Colonic mucosa (tissue), 4 donors: Measurements from ENCODE around the gene PDZD2. TPM values are rescaled to one million over a fixed set of nuclear protein-coding genes. Genes with fewer than 3 reads are reported as not detected.

Source experiments
- DNase-seq: peaks from one replicate; pipeline ENCODE4 v3.0.0-alpha.2; 2020
- H3K27ac ChIP-seq: fragments of 200-600 bp; one replicate; pipeline ENCODE4 v1.8.0; 2021
- H3K27me3 ChIP-seq: fragments of 200-600 bp; one replicate; pipeline ENCODE4 v1.8.0; 2021
- H3K36me3 ChIP-seq: fragments of 200-600 bp; one replicate; pipeline ENCODE4 v1.8.0; 2021
- H3K4me1 ChIP-seq: fragments of 200-600 bp; one replicate; pipeline ENCODE4 v1.8.0; 2021; ENCODE audit warnings: mild to moderate bottlenecking
- H3K4me3 ChIP-seq: fragments of 200-600 bp; one replicate; pipeline ENCODE4 v1.8.0; 2021
- H3K9ac ChIP-seq, 2 donors: one replicate each; pipeline ENCODE4 v1.7.0; 2013; ENCODE audit warnings: control low read depth in 2 of 2, low read depth in 2 of 2, low read length in 2 of 2
- H3K9me3 ChIP-seq: fragments of 200-600 bp; one replicate; pipeline ENCODE4 v1.8.0; 2021
- intact Hi-C: fragments of 100-400 bp; cut with DNase I; formaldehyde crosslinking; loops from one replicate; pipeline ENCODE4 v1.14.1; 2022
- microRNA-seq: library from miRNA; unstranded; fragments of <30 nt; microRNA quantifications from one replicate; pipeline ENCODE4, GENCODE V29; 2019
- total RNA-seq, 2 donors: library from RNA; stranded (reverse); fragmentation: NEBNext Ultra II Directional in 1 of 2; extraction: Animal tissue kit (Norgen Biotek cat#: 25700) in 1 of 2; gene quantifications; one replicate each; pipeline ENCODE4 v1.2.1, GENCODE V29; 2021
- TF ChIP-seq, protein P1 (sequence below): fragments of 200-600 bp; IDR thresholded peaks from one replicate; pipeline ENCODE4 v1.8.0; 2022; ENCODE audit warnings: antibody characterized with exemption, mild to moderate bottlenecking
- donor health status: healthy.
- donor health status: DM: no; HTN: no; CAD: no.
- donor health status: DM: no; HTN: no; CAD: no.

The PDZD2 gene
- total RNA-seq, 2 donors from 2014 or later, result 1.8 to 2.3 TPM

- H3K9ac ChIP-seq, result no peak overlapping the region
- no peaks in the 10 kb centered on the region for H3K9me3 ChIP-seq
- DNase-seq, result no peak
- intact Hi-C loops, result no loop called here
- no peak overlapping the region for H3K27ac ChIP-seq
- H3K27me3 ChIP-seq, result no peaks in the 10 kb centered on the region
- H3K4me1 ChIP-seq, result peaks cover 4% of the 10 kb centered on the region
- H3K36me3 ChIP-seq, result no peaks in the 10 kb centered on the region
- TF ChIP-seq, protein P1, sequence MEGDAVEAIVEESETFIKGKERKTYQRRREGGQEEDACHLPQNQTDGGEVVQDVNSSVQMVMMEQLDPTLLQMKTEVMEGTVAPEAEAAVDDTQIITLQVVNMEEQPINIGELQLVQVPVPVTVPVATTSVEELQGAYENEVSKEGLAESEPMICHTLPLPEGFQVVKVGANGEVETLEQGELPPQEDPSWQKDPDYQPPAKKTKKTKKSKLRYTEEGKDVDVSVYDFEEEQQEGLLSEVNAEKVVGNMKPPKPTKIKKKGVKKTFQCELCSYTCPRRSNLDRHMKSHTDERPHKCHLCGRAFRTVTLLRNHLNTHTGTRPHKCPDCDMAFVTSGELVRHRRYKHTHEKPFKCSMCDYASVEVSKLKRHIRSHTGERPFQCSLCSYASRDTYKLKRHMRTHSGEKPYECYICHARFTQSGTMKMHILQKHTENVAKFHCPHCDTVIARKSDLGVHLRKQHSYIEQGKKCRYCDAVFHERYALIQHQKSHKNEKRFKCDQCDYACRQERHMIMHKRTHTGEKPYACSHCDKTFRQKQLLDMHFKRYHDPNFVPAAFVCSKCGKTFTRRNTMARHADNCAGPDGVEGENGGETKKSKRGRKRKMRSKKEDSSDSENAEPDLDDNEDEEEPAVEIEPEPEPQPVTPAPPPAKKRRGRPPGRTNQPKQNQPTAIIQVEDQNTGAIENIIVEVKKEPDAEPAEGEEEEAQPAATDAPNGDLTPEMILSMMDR, result no peak
- H3K4me3 ChIP-seq, result no peak overlapping the region
Observed at GRCh38 chr5:32157078-32157477, 518.1 kb downstream of the PDZD2 start.

DNA sequence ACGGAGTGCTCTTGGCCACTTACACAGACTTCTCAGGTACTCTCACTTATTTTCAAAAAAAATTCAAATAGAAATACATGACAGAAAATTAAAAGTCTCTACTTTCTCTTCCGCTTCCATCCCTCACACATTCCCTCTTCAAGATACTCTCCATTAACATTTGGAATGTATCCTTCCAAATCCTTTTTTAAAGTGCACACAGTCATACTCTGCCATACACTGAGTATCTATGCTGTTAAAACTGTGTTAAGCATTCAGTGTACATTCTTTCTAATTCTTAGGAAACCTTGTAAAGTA lies 519.7 kb downstream of the PDZD2 start:
- Histone ChIP-seq H3K4me1 (peaks cover 3% of the 10 kb centered on the region), H3K27ac (no peak overlapping the region)
- intact Hi-C loops, result no loop called here

GRCh38 chr5:32159328-32160072 lies 520.6 kb downstream of the PDZD2 start:
- TF ChIP-seq, protein P1, result no peak
- H3K27me3 ChIP-seq, result no peaks in the 10 kb centered on the region
- no peaks in the 10 kb centered on the region for H3K4me1 ChIP-seq
- H3K27ac ChIP-seq, result no peak overlapping the region
- H3K9me3 ChIP-seq, result no peaks in the 10 kb centered on the region
- no peak for DNase-seq
- no peak overlapping the region for H3K4me3 ChIP-seq
- intact Hi-C loops, result no loop called here
- no peaks in the 10 kb centered on the region for H3K36me3 ChIP-seq
- no peak overlapping the region for H3K9ac ChIP-seq

More for the DNA sequence above, 519.7 kb downstream of the PDZD2 start:
- Histone ChIP-seq H3K4me3 (no peak overlapping the region), H3K9me3 (no peaks in the 10 kb centered on the region), H3K9ac (no peak overlapping the region), H3K27me3 (no peaks in the 10 kb centered on the region), H3K36me3 (no peaks in the 10 kb centered on the region)
- DNase-seq, result no peak
- TF ChIP-seq, protein P1, result no peak

DNA sequence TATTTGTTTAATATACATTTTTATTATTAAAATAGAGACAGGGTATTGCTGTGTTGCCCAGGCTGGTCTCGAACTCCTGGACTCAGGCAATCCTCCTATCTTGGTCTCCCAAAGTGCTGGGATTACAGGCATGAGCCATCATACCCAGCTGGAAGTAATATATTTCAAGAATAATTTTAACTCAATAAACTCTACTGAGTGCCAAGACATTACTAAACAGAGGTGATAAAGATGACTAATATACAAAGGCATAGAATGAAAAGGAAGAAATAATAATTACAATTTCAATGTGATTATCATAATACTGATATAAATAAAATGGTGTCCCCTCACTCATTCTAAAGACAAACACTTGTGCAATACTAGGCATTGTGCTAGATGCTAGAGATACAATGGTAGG lies 521.3 kb downstream of the PDZD2 start:
- Histone ChIP-seq H3K36me3 (no peaks in the 10 kb centered on the region), H3K9ac (no peak overlapping the region), H3K4me3 (no peak overlapping the region), H3K27ac (no peak overlapping the region), H3K27me3 (no peaks in the 10 kb centered on the region), H3K9me3 (no peaks in the 10 kb centered on the region), H3K4me1 (no peaks in the 10 kb centered on the region)
- DNase-seq, result no peak
- TF ChIP-seq, protein P1, result no peak
- intact Hi-C loops, result no loop called here

Small RNA genes within 50 kb of the gene (microRNA-seq; reads per million reads assigned to microRNA genes)
- not detected for gene MIR4279

Other genes with a start within 250 kb of the PDZD2 start
- gene DROSHA, start 107.0 kb upstream of the PDZD2 start, total RNA-seq, result 10 to 100 TPM; 49.2 to 61.6 TPM
- 10 to 100 TPM; 24.0 to 27.4 TPM for gene C5orf22, start 106.8 kb upstream of the PDZD2 start, total RNA-seq